Measurements from ENCODE around the gene CLPSL2.
A peak's percentile ranks its signal among the peaks of the same experiment; 100 is the strongest.

CLPSL2 gene

DNA sequence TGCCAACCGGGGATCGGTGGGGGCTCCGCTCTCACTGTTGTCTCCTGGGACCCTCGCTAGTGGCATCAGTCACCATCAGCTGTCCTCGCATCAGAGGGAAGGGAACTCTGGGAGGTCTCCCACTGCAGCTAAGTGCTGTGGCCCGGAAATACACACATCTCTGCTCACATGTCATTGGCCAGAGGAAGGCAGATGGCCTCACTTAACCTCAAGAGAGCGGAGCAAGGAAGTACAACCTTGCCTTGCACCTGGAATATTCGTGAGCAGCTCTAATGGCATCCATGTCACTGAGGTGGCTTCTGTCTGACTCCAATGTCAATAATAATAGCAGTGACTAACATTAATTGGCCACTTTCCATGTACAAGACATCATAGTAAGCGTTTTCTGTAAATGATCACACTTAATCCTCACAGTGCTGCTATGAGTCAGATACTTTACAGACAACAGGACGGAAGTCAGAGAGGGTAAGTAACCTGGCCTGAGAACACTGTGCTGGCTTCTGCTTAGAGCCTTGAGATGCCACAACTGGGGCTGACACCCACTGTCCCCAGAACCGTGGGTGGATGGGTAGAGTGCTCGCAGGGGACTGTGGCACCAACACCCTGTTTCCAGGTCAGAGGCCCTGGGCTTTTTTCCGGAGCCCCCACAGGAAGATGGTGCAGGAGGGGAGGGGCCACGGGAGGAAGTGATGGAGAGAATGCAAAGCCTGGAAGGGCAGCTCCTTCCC, 34.7 kb downstream of the CLPSL2 start:
- no peak for DNase-seq (ENCODE audit: low spot score)

DNA sequence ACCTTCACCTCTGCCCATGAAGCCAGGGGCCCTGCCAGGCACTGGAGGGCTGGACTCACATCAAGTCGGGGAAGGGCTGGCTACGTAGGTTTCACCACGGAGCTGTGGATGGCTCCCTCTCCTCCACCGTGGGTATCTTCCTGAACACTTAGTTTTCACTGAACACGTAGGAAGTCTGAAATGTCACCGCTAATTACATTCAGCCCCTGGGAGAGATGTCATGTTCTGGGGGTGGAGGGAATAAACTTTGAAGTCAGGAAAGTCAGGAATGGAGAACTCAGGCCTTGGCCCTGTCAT, 35.2 kb downstream of the CLPSL2 start:
- no peak for DNase-seq (ENCODE audit: low spot score)
- Histone ChIP-seq H3K27me3 (ENCODE audit: insufficient read depth, poor library complexity, severe bottlenecking) (no peaks in the 10 kb centered on the region), H3K27ac (ENCODE audit: poor library complexity, severe bottlenecking) (peak overlapping the region; percentile 80)

More for the DNA sequence above, 34.7 kb downstream of the CLPSL2 start:
- H3K9me3 ChIP-seq (ENCODE audit: severe bottlenecking): no peaks in the 10 kb centered on the region
- ATAC-seq (ENCODE audit: low read depth): peak; percentile 93
- H3K27me3 ChIP-seq (ENCODE audit: insufficient read depth, poor library complexity, severe bottlenecking): no peaks in the 10 kb centered on the region
- peak overlapping the region; percentile 80 for H3K27ac ChIP-seq (ENCODE audit: poor library complexity, severe bottlenecking)
- no peak overlapping the region for H3K4me3 ChIP-seq (ENCODE audit: severe bottlenecking)
- H3K4me1 ChIP-seq (ENCODE audit: insufficient read depth, poor library complexity, severe bottlenecking): peaks cover 32% of the 10 kb centered on the region
- TF ChIP-seq CTCF (IDR thresholded peaks at IDR 0.05; ENCODE audit: poor library complexity, severe bottlenecking): no peak
- H3K36me3 ChIP-seq (ENCODE audit: low read depth): no peaks in the 10 kb centered on the region

DNA sequence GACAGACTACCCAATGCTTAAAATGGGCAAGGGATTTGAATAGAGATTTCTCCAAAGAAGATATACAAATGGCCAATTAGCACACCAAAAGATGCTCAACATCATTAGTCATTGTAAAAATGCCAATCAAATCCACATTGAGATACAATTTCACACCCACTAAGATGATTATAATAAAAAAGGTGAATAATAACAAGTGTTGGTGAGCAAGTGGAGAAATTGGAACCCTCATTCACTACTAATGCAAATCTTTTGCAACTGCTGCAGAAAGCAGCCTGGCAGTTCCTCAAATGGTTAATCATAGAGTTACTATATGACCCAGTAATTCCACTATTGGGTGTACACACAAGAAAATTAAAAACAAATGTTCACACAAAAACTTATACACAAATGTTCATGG, 41.1 kb downstream of the CLPSL2 start:
- H3K4me3 ChIP-seq (ENCODE audit: severe bottlenecking): no peak overlapping the region
- no peak overlapping the region for H3K27ac ChIP-seq (ENCODE audit: poor library complexity, severe bottlenecking)
- no peak for ATAC-seq (ENCODE audit: low read depth)
- no peak for DNase-seq (ENCODE audit: low spot score)
- H3K27me3 ChIP-seq (ENCODE audit: insufficient read depth, poor library complexity, severe bottlenecking): no peaks in the 10 kb centered on the region
- no peaks in the 10 kb centered on the region for H3K4me1 ChIP-seq (ENCODE audit: insufficient read depth, poor library complexity, severe bottlenecking)
- no peak for TF ChIP-seq CTCF (IDR thresholded peaks at IDR 0.05; ENCODE audit: poor library complexity, severe bottlenecking)
- H3K9me3 ChIP-seq (ENCODE audit: severe bottlenecking): no peaks in the 10 kb centered on the region
- no peaks in the 10 kb centered on the region for H3K36me3 ChIP-seq (ENCODE audit: low read depth)

More for the DNA sequence above, 35.2 kb downstream of the CLPSL2 start:
- no peak for ATAC-seq (ENCODE audit: low read depth)
- H3K4me3 ChIP-seq (ENCODE audit: severe bottlenecking): no peak overlapping the region
- H3K4me1 ChIP-seq (ENCODE audit: insufficient read depth, poor library complexity, severe bottlenecking): peaks cover 32% of the 10 kb centered on the region
- H3K36me3 ChIP-seq (ENCODE audit: low read depth): no peaks in the 10 kb centered on the region
- TF ChIP-seq CTCF (IDR thresholded peaks at IDR 0.05; ENCODE audit: poor library complexity, severe bottlenecking): no peak
- H3K9me3 ChIP-seq (ENCODE audit: severe bottlenecking): no peaks in the 10 kb centered on the region

DNA sequence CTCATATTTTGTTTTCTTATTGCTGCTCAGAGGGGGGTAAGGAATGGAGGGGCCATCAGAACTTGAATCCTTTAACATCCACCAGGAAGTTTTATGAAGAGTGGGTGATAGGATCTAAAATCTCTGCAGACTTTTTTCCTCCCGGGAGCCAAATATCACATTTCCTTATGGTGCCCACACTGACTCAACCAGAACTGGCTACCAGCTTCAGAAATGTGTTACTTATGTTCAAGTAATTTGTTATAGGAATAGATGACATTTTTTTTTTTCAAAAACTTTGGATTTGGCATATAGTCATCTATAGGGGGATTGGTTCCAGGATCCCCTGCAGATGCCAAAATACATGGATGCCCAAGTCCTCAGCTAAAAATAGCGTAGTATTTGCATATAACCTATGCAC, 47.2 kb downstream of the CLPSL2 start:
- Histone ChIP-seq H3K27me3 (ENCODE audit: insufficient read depth, poor library complexity, severe bottlenecking) (no peaks in the 10 kb centered on the region), H3K4me1 (ENCODE audit: insufficient read depth, poor library complexity, severe bottlenecking) (no peaks in the 10 kb centered on the region), H3K27ac (ENCODE audit: poor library complexity, severe bottlenecking) (no peak overlapping the region), H3K9me3 (ENCODE audit: severe bottlenecking) (no peaks in the 10 kb centered on the region), H3K36me3 (ENCODE audit: low read depth) (no peaks in the 10 kb centered on the region), H3K4me3 (ENCODE audit: severe bottlenecking) (no peak overlapping the region)
- ATAC-seq (ENCODE audit: low read depth) (no peak), DNase-seq (ENCODE audit: low spot score) (no peak)
- TF ChIP-seq CTCF (IDR thresholded peaks at IDR 0.05; ENCODE audit: poor library complexity, severe bottlenecking): no peak

DNA sequence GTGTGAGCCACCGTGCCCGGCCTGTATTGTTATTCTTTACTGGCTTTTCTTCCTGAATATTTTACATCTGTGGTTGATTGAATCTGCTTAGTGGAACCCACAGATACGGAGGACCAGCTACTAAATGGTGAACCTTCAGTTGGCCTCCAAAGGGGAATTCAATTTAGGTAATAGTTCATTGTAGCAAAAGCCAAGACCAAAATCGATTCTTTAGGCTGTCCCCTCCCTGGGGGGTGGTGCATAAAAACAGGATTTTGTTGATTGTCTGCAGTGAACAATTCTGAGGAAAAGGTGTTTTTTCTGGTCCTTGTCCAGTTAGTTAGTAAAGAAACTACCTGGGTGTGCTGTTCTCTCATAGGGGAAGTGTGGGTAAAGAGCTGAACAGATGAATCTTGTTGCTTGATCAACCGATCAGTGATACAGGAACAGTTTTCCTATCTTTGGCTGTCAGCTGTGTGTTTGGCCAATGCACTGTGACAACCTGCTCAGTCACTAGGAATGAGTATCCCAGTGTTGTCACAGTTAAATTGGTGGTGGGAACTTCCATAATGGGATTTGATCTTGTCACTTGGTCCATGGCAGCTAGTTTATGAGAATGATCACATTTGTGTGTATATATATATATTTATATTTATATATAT, 48.3 kb downstream of the CLPSL2 start:
- H3K4me1 ChIP-seq (ENCODE audit: insufficient read depth, poor library complexity, severe bottlenecking): no peaks in the 10 kb centered on the region
- no peaks in the 10 kb centered on the region for H3K9me3 ChIP-seq (ENCODE audit: severe bottlenecking)
- ATAC-seq (ENCODE audit: low read depth) (no peak), DNase-seq (ENCODE audit: low spot score) (no peak)
- H3K36me3 ChIP-seq (ENCODE audit: low read depth): no peaks in the 10 kb centered on the region
- no peak overlapping the region for H3K4me3 ChIP-seq (ENCODE audit: severe bottlenecking)
- H3K27ac ChIP-seq (ENCODE audit: poor library complexity, severe bottlenecking): no peak overlapping the region
- TF ChIP-seq CTCF (IDR thresholded peaks at IDR 0.05; ENCODE audit: poor library complexity, severe bottlenecking): no peak
- H3K27me3 ChIP-seq (ENCODE audit: insufficient read depth, poor library complexity, severe bottlenecking): no peaks in the 10 kb centered on the region
